NCI-H748 (cell line): ENCODE results near the gene NUBPL.
"Not testable (repeated sequence)": the region's sequence is repeated elsewhere in the genome, so short reads cannot be mapped to it uniquely, and the experiment has no call there.

ENCODE experiments used
- DNase-seq: peaks from one replicate; lab custom pipeline; 2025; ENCODE audit not compliant: unreplicated experiment; lab: John Stamatoyannopoulos, UW

NUBPL gene

GRCh38 chr14:31576949-31577348, 15.7 kb downstream of the NUBPL start:
- no peak for DNase-seq

DNA sequence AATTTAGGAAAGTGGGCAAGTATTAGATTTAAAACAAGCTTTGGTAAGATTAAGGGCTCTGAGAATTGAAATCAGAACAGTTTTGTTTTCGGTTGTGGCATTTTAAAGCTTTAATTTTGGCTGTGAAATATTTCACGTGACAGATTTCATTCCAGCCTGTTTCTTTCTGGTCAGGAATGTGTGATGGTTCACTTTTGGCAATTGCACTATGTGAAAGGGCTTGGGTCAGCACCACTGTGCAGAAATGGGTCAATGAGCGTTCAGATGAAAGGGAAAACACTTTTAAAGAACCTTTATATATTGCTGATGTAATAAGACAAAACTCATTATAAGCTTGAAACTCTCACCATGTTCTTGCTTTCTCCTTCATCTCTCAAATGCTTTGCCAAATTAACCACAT, 17.1 kb downstream of the NUBPL start:
- DNase-seq = no peak

DNA sequence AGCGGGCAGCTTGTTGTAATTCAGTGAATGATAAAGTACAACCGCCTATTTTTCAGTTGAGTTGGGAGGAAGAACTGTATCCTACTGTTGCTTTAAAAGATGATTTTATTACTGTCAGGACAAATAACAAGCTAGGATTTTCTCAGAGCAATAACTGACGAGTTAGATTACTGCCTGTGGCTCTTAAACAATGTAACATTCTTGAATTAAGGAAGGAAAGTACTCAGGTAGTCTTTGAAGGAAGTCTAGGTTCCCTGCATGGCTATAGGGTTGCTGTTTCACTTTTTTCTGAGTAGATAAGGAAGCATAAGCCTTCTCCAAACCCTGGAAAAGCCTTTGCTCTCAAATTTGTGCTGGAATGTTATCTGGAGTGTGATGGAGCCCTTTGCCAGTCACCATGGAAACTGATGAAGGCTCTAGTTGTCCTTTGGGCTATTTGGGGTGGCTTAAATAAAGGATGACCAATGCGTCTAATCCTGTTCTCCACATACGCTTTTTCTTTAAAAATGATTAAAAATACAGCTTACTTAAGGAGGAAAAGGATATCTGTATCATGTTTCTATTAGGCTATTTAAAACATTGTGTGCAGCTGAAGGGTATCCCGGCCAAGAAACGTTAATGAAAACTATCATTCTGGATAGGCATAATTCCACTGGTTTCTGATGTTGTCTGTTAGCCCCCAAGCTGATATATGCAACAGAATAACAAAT, 17.7 kb downstream of the NUBPL start:
- DNase-seq = no peak

DNA sequence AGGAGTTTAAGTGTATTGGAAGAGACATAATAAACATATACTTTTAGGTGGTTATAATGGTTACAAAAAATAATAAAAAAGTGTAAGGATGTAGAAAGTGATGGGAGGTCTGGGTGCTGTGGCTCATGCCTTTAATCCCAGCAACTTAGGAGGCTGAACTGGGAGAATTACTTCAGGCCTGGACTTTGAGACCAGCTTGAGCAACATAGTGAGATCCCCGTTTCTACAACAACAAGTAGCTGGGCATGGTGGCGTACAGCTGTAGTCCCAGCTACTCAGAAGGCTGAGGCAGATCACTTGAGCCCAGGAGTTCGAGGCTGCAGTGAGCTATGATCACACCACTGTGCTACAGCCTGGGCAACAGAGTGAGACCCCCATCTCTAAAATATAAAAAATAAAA, 19.0 kb downstream of the NUBPL start:
- no peak for DNase-seq

- DNase-seq = no peak
Measured at GRCh38 chr14:31582286-31582691, 21.1 kb downstream of the NUBPL start.

GRCh38 chr14:31582836-31583452, 21.7 kb downstream of the NUBPL start:
- DNase-seq = no peak

- DNase-seq = no peak
Measured at GRCh38 chr14:31590206-31590605, 29.0 kb downstream of the NUBPL start.

- DNase-seq = no peak
Measured at GRCh38 chr14:31592122-31592521, 30.9 kb downstream of the NUBPL start.

DNA sequence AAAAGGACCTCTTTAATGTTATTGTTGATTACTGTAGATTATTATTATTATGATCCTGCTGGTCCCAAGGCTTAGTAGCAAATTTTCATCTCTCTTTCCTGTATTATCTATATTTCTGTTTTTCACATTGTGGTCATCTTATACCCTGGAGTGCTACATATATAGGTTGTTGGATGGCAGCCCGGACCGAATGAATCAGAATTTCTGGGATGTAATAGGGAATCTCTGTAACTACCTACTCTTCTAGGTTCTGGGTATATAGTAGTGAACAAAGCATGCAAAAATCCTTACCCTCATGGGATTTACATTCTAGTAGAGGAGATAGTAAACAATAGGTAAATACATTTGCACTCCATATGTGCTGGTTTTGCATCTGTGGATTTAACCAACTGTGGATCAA, 31.4 kb downstream of the NUBPL start:
- no peak for DNase-seq

GRCh38 chr14:31596342-31597095, 35.3 kb downstream of the NUBPL start:
- no peak for DNase-seq

- no peak for DNase-seq
Measured at GRCh38 chr14:31605702-31606101, 44.5 kb downstream of the NUBPL start.

DNA sequence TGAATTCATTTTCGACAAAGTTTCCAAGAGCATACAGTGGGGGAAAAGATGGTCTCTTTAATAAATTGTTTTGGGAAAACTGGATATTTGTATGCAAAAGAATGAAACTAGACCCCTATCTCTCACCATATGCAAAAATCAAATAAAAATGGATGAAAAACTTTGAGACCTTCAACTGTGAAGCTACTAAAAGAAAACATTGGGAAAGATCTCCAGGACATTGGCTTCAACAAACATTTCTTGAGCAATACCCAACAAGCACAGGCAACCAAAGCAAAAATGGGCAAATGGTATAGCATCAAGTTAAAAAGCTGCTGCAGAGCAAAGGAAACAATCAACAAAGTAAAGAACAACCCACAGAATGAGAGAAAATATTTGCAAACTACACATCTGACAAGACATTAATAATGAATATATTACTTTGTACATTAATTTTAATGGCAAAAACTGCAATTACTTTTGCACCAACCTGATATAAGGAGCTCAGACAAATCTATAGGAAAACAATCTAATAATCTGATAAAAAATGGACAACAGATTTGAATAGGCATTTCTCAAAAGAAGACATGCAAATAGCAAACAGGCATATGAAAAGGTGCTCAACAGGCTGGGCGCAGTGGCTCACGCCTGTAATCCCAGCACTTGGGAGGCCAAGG, 50.7 kb downstream of the NUBPL start:
- no peak for DNase-seq

DNA sequence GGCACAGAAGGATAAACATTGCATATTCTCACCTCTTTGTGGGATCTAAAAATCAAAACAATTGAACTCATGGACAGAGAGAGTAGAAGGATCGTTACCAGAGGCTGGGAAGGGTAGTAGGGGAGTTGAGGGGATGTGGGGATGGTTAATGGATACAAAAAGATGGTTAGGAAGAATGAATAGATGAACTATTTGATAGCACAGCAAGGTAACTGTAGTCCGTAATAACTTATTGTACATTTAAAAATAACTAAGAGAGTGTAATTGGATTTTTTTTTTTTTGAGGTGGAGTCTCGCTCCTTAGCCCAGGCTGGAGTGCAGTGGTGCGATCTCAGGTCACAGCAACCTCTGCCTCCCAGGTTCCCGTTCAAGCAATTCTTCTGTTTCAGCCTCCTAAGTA, 52.0 kb downstream of the NUBPL start:
- no peak for DNase-seq

DNA sequence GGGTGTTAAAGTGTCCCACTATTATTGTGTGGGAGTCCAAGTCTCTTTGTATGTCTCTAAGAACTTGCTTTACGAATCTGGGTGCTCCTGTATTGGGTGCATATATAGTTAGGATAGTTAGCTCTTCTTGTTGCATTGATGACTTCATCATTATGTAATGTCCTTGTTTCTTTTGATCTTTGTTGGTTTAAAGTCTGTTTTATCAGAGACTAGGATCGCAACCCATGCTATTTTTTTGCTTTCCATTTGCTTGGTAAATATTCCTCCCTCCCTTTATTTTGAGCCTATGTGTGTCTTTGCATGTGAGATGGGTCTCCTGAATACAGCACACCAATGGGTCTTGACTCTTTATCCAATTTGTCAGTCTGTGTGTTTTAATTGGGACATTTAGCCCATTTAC, 57.7 kb downstream of the NUBPL start:
- not testable (repeated sequence) for DNase-seq

DNA sequence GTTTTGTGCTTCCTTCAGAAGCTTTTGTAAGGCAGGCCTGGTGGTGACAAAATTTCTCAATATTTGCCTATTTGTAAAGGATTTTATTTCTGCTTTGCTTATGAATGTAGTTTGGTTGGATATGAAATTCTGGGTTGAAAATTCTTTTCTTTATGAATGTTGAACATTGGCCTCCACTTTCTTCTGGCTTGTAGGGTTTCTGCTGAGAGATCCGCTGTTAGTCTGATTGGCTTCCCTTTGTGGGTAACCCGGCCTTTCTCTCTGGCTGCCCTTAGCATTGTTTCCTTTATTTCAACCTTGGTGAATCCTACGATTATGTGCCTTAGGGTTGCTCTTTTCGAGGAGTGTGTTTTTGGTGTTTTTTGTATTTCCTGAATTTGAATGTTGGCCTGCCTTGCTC, 58.2 kb downstream of the NUBPL start:
- DNase-seq = no peak

DNA sequence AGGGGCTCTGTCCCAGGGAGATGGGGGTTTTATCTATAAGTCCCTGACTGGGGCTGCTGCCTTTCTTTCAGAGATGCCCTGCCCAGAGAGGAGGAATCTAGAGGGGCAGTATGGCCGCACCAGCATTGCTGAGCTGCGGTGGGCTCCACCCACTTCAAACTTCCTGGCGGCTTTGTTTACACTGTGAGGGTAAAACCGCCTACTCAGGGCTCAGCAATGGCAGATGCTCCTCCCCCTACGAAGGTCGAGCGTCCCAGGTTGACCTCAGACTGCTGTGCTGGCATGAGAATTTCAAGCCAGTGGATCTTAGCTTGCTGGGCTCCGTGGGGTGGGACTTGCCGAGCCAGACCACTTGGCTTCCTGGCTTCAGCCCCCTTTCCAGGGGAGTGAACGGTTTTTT, 59.7 kb downstream of the NUBPL start:
- not testable (repeated sequence) for DNase-seq

DNA sequence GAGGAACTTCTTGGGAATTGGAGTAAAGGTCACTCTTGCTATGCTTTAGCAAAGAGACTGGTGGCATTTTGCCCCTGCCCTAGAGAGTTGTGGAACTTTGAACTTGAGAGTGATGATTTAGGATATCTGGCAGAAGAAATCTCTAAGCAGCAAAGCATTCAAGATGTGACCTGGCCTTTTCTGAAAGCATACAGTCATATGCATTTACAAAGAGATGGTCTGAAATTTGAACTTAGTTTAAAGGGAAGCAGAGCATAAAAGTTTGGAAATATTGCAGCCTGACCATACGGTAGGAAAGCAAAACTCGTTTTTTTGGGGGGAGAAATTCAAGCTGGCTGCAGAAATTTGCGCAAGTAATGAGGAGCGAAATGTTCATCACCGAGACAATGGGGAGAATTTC, 60.9 kb downstream of the NUBPL start:
- DNase-seq = no peak

GRCh38 chr14:31652900-31653299, 91.7 kb downstream of the NUBPL start:
- not testable (repeated sequence) for DNase-seq

DNA sequence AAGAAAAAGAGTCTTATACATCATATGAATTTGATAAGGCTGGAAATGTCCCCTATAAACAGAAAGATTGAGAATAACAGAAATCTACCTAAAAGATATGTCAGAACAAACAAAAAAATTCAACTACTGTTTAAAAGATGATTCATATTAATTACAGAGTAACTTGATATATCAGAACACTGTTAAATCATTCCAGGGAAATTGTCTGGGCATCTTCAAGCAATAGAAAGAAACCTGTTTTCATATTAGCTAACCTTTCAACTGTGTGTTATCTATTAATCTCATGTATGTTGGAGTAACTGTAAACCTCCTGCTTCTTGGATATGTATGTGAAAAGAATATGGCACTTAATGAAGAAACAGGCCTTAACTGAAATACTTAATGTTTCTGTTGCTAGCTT, 96.7 kb downstream of the NUBPL start:
- no peak for DNase-seq

GRCh38 chr14:31659278-31659677, 98.1 kb downstream of the NUBPL start:
- DNase-seq = no peak

DNA sequence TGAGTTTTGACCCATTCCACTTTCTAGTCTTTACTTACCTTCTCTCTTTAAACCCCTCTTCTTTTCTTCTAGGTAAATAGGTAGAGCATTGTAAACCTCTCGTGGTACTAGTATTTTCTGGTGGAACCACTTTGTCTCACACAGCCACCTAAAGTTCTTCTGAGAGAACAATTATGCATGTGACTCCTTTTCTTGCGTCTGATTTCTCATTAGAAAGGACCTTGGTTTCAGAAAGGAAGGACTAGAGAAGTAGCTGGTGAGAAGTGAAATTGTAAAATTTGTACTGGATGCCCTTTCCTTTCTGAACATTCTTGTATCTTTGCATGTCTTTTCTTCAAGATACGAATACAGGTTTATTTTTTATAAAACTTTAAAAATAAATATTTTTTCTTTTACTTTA, 99.0 kb downstream of the NUBPL start:
- no peak for DNase-seq

GRCh38 chr14:31660728-31661127, 99.5 kb downstream of the NUBPL start:
- DNase-seq = no peak
